ENCODE measurements around the gene ADAT3.

GRCh38 chr19:1862424-1863327 is 42.5 kb upstream of the ADAT3 start:
- TF ChIP-seq CTCF (IDR thresholded peaks at IDR 0.05) = peak in 1 of 7 experiments; percentile 2
- TF ChIP-seq POLR2A (IDR thresholded peaks at IDR 0.05) = no peak
